HepG2 (cell line): ENCODE data around the gene UGT1A8. TPM values are rescaled to one million over a fixed set of nuclear protein-coding genes. Genes with fewer than 3 reads are reported as not detected.

Experiments
- ADNP ChIP-seq: sonication (generic); formaldehyde crosslinking; IDR thresholded peaks from 2 replicates; pipeline ENCODE4 v1.4.0; 2020; ENCODE audit warnings: missing genetic modification reagents
- ELF3 ChIP-seq: IDR thresholded peaks from 2 replicates; pipeline ENCODE4 v1.6.1; 2016; ENCODE audit warnings: missing genetic modification reagents, missing compliant biosample characterization
- JUNB ChIP-seq: sonication (generic); formaldehyde crosslinking; IDR thresholded peaks from 2 replicates; pipeline ENCODE4 v1.8.0; 2022; ENCODE audit warnings: missing genetic modification reagents, mild to moderate bottlenecking, borderline replicate concordance
- KMT2B ChIP-seq: IDR thresholded peaks from 2 replicates; pipeline ENCODE4 v1.6.1; 2016; ENCODE audit warnings: missing genetic modification reagents, missing compliant biosample characterization
- PHF5A ChIP-seq: IDR thresholded peaks from one replicate; pipeline ENCODE4 v1.6.1; 2018; ENCODE audit warnings: low read depth, missing genetic modification reagents; ENCODE audit not compliant: unreplicated experiment
- RXRB ChIP-seq: IDR thresholded peaks from 2 replicates; pipeline ENCODE4 v1.6.1; 2016; ENCODE audit warnings: borderline replicate concordance, missing genetic modification reagents, missing compliant biosample characterization
- SMYD3 ChIP-seq: sonication (generic); formaldehyde crosslinking; IDR thresholded peaks from 2 replicates; pipeline ENCODE4 v1.8.1; 2023; ENCODE audit warnings: mild to moderate bottlenecking, missing genetic modification reagents
- SOX6 ChIP-seq, 2 experiments: fragments of 450-650 bp in 1 of 2; sonication (generic) in 1 of 2; formaldehyde crosslinking in 1 of 2; IDR thresholded peaks; 2 replicates each; pipeline versions ENCODE4 v1.4.0 to v1.6.1; 2017 to 2020; ENCODE audit warnings: antibody characterized with exemption in 1 of 2, mild to moderate bottlenecking in 1 of 2, missing genetic modification reagents in 1 of 2
- STAT5B ChIP-seq: sonication (generic); formaldehyde crosslinking; IDR thresholded peaks from 2 replicates; pipeline ENCODE4 v1.4.0; 2020; ENCODE audit warnings: missing genetic modification reagents
- TRAFD1 ChIP-seq: sonication (generic); formaldehyde crosslinking; IDR thresholded peaks from 2 replicates; pipeline ENCODE4 v1.5.1; 2020; ENCODE audit warnings: missing genetic modification reagents, mild to moderate bottlenecking, borderline replicate concordance
- ZBTB40 ChIP-seq, 2 experiments: fragments of 450-650 bp in 1 of 2; sonication (generic) in 1 of 2; formaldehyde crosslinking in 1 of 2; IDR thresholded peaks; 2 replicates each; pipeline versions ENCODE4 v1.6.1 to v1.8.0; 2016 to 2022; ENCODE audit warnings: antibody characterized with exemption in 1 of 2, mild to moderate bottlenecking in 1 of 2, missing genetic modification reagents in 1 of 2
- ZBTB42 ChIP-seq: sonication (generic); formaldehyde crosslinking; IDR thresholded peaks from 2 replicates; pipeline ENCODE4 v1.5.0; 2020; ENCODE audit warnings: mild to moderate bottlenecking, missing genetic modification reagents
- ZNF547 ChIP-seq: sonication (generic); formaldehyde crosslinking; IDR thresholded peaks from 2 replicates; pipeline ENCODE4 v1.5.1; 2020; ENCODE audit warnings: mild to moderate bottlenecking, missing genetic modification reagents
- ZNF549 ChIP-seq: sonication (generic); formaldehyde crosslinking; IDR thresholded peaks from 2 replicates; pipeline ENCODE4 v1.5.0; 2020; ENCODE audit warnings: missing genetic modification reagents
- ZNF558 ChIP-seq: sonication (generic); formaldehyde crosslinking; IDR thresholded peaks from 2 replicates; pipeline ENCODE4 v1.9.0; 2022; ENCODE audit warnings: mild to moderate bottlenecking, missing genetic modification reagents, borderline replicate concordance
- ZNF607 ChIP-seq: sonication (generic); formaldehyde crosslinking; IDR thresholded peaks from 2 replicates; pipeline ENCODE4 v1.5.1; 2020; ENCODE audit warnings: missing genetic modification reagents, mild to moderate bottlenecking, borderline replicate concordance
- polyA plus RNA-seq, 8 experiments: library from polyadenylated mRNA; depleted of rRNA in 3 of 8; stranded (reverse) in 7 of 8; unstranded in 1 of 8; fragments of >200 nt; fragmentation: Illumina TruSeq in 4 of 8; extraction: Trizol in 4 of 8; gene quantifications; 2 replicates each; pipeline versions ENCODE4 v1.2.1 to v1.2.3, GENCODE V29; 2011 to 2016; ENCODE audit warnings: low read depth in 4 of 8, missing spikeins in 1 of 8, mixed read lengths in 1 of 8; ENCODE audit not compliant: insufficient read depth in 1 of 8
- total RNA-seq, 5 experiments: library from RNA; depleted of rRNA; stranded (reverse); fragments of >200 nt; fragmentation: Illumina TruSeq; extraction: Trizol; gene quantifications; 2 replicates each; pipeline ENCODE4 v1.2.3, GENCODE V29; 2016; ENCODE audit warnings: low read depth in 1 of 5
- TF ChIP-seq, protein P1 (sequence below): sonication (generic); formaldehyde crosslinking; IDR thresholded peaks from 2 replicates; pipeline ENCODE4 v1.5.0; 2020; ENCODE audit warnings: mild to moderate bottlenecking, missing genetic modification reagents

UGT1A8 gene
- total and polyA plus RNA-seq, 2 of the 13 experiments (the other 11 are each of a cell fraction or from before 2014, with no cell fraction given), result not detected

GRCh38 chr2:233745073-233745755, 127.8 kb downstream of the UGT1A8 start (continued):
- TF ChIP-seq SMYD3 (CRISPR knock-in tag), result peak; percentile 86; the same call in 1 of the 2 replicates
- TF ChIP-seq ZNF549 (CRISPR knock-in tag), result no peak
- no peak for TF ChIP-seq ADNP (CRISPR knock-in tag)
- peak; percentile 48; the same call in 1 of the 2 replicates for TF ChIP-seq KMT2B (CRISPR knock-in tag)
- TF ChIP-seq ZBTB40 (IDR thresholded peaks at IDR 0.05), result no peak
- TF ChIP-seq ZBTB40 (CRISPR knock-in tag; IDR thresholded peaks at IDR 0.05), result peak; percentile 49; the same call in 1 of the 2 replicates
- TF ChIP-seq JUNB (CRISPR knock-in tag), result peak; percentile 76
- TF ChIP-seq ELF3 (CRISPR knock-in tag), result peak; percentile 88
- TF ChIP-seq TRAFD1, result no peak
- TF ChIP-seq ZNF558 (CRISPR knock-in tag), result no peak
- TF ChIP-seq ZNF607, result peak; percentile 81; the same call in 1 of the 2 replicates
- TF ChIP-seq SOX6 (IDR thresholded peaks at IDR 0.05), result peak; percentile 32; the same call in 1 of the 2 replicates
- TF ChIP-seq SOX6 (CRISPR knock-in tag; IDR thresholded peaks at IDR 0.05), result peak; percentile 100
- TF ChIP-seq, protein P1, sequence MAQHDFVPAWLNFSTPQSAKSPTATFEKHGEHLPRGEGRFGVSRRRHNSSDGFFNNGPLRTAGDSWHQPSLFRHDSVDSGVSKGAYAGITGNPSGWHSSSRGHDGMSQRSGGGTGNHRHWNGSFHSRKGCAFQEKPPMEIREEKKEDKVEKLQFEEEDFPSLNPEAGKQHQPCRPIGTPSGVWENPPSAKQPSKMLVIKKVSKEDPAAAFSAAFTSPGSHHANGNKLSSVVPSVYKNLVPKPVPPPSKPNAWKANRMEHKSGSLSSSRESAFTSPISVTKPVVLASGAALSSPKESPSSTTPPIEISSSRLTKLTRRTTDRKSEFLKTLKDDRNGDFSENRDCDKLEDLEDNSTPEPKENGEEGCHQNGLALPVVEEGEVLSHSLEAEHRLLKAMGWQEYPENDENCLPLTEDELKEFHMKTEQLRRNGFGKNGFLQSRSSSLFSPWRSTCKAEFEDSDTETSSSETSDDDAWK (CRISPR knock-in tag), result no peak
- no peak for TF ChIP-seq ZBTB42 (CRISPR knock-in tag)
- TF ChIP-seq RXRB (CRISPR knock-in tag), result peak; percentile 99
- TF ChIP-seq ZNF547, result no peak
- peak; percentile 90; the same call in 1 of the 2 replicates for TF ChIP-seq STAT5B (CRISPR knock-in tag)
- TF ChIP-seq PHF5A (CRISPR knock-in tag), result peak; percentile 68
